OCI-LY3 (cell line): ENCODE results near the gene SMO.

Experiments used
- EZH2phosphoT487 ChIP-seq: fragments of 200-600 bp; shearing (Covaris generic); IDR thresholded peaks from 2 replicates; pipeline ENCODE4 v1.6.1; 2018; ENCODE audit warnings: antibody characterized with exemption, mixed run types, low read depth
- TF ChIP-seq, protein P1 (sequence below): fragments of 200-600, 300-600 bp; sonication (generic); IDR thresholded peaks from 2 replicates; pipeline ENCODE4 v1.5.1; 2014; ENCODE audit warnings: antibody characterized with exemption, low read length, low read depth

DNA sequence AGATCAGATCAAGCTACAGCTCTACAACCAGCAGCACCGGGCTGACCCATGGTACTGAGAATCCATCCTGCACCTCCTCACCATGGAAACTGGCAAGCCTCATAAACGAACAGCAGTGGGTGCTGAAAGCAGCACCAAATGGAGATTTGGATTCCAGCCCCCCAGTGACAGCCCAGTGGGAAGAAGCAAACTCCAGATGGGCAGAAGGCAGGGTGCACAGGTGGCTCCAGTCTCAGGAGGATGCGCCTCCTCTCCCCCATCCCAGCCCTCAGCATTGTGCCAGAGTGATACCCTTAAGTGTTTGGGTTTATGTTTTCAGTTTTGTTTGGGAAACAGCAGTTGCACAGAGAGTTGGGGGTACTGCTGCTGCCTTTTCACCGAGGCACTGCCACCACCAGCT, 20.6 kb upstream of the SMO start:
- TF ChIP-seq, protein P1, sequence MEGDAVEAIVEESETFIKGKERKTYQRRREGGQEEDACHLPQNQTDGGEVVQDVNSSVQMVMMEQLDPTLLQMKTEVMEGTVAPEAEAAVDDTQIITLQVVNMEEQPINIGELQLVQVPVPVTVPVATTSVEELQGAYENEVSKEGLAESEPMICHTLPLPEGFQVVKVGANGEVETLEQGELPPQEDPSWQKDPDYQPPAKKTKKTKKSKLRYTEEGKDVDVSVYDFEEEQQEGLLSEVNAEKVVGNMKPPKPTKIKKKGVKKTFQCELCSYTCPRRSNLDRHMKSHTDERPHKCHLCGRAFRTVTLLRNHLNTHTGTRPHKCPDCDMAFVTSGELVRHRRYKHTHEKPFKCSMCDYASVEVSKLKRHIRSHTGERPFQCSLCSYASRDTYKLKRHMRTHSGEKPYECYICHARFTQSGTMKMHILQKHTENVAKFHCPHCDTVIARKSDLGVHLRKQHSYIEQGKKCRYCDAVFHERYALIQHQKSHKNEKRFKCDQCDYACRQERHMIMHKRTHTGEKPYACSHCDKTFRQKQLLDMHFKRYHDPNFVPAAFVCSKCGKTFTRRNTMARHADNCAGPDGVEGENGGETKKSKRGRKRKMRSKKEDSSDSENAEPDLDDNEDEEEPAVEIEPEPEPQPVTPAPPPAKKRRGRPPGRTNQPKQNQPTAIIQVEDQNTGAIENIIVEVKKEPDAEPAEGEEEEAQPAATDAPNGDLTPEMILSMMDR = no peak
- TF ChIP-seq EZH2phosphoT487 = no peak
